Lower lobe of right lung (tissue), 2 donors: ENCODE results near the gene DDR2. TPM values are rescaled to one million over a fixed set of nuclear protein-coding genes. Genes with fewer than 3 reads are reported as not detected.

Experiments
- ATAC-seq, 2 donors: fragments of 200-7000 bp; cut with Tn5 transposase; one replicate each; pipeline ENCODE4 v1.9.1; 2020 to 2022; ENCODE audit warnings: mild to moderate bottlenecking in 2 of 2, moderate library complexity in 2 of 2
- DNase-seq: peaks from one replicate; pipeline ENCODE4 v3.0.0-alpha.2; 2020
- H3K27ac ChIP-seq: fragments of 200-600 bp; one replicate; pipeline ENCODE4 v1.8.0; 2022
- H3K27me3 ChIP-seq: fragments of 200-600 bp; one replicate; pipeline ENCODE4 v1.8.0; 2022; ENCODE audit warnings: low read depth
- H3K36me3 ChIP-seq: fragments of 200-600 bp; one replicate; pipeline ENCODE4 v1.8.0; 2022; ENCODE audit warnings: mild to moderate bottlenecking
- H3K4me1 ChIP-seq: fragments of 200-600 bp; one replicate; pipeline ENCODE4 v1.8.0; 2022
- H3K4me3 ChIP-seq: fragments of 200-600 bp; one replicate; pipeline ENCODE4 v1.8.0; 2022; ENCODE audit warnings: mild to moderate bottlenecking
- H3K9me3 ChIP-seq: fragments of 200-600 bp; one replicate; pipeline ENCODE4 v1.8.0; 2022
- intact Hi-C: fragments of 100-400 bp; cut with DNase I; formaldehyde crosslinking; loops from one replicate; pipeline ENCODE4 v1.11.0; 2022
- total RNA-seq: library from RNA; stranded (reverse); fragmentation: NEBNext Ultra II Directional; extraction: Animal tissue kit (Norgen Biotek cat#: 25700); gene quantifications from one replicate; pipeline ENCODE4 v1.2.1, GENCODE V29; 2021
- TF ChIP-seq, protein P1 (sequence below): fragments of 200-600 bp; IDR thresholded peaks from one replicate; pipeline ENCODE4 v1.8.0; 2022; ENCODE audit warnings: antibody characterized with exemption, mild to moderate bottlenecking
- donor health status: DM: no; HTN: yes; CAD: no; lungs with severe emphysema.

Gene DDR2
- total RNA-seq, 1 donor from 2014 or later = 47.0 TPM

DNA sequence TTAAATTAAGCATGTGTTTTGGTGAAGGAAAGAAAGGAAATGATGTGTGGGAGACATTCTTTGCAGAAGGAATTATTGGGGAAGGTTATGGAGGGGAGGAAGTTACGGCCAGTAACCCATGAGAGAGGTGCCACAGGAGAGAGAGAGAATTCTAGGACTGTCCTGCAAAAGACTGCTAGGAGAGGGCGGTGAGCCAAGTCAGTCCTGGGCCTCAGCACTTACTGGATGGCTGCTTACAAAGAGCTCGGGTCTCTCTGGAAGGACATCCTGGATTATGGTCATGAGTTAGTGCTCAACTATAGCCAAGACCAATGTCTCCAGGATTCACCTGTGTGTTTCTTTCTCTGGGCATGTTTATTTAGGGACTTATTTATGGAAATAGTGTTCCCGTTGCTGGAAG lies 83.9 kb downstream of the DDR2 start:
- no peak overlapping the region for H3K4me3 ChIP-seq
- no peaks in the 10 kb centered on the region for H3K36me3 ChIP-seq
- no peaks in the 10 kb centered on the region for H3K27me3 ChIP-seq
- peaks cover 11% of the 10 kb centered on the region for H3K4me1 ChIP-seq
- no peak overlapping the region for H3K27ac ChIP-seq
- intact Hi-C loops = no loop called here
- TF ChIP-seq, protein P1, sequence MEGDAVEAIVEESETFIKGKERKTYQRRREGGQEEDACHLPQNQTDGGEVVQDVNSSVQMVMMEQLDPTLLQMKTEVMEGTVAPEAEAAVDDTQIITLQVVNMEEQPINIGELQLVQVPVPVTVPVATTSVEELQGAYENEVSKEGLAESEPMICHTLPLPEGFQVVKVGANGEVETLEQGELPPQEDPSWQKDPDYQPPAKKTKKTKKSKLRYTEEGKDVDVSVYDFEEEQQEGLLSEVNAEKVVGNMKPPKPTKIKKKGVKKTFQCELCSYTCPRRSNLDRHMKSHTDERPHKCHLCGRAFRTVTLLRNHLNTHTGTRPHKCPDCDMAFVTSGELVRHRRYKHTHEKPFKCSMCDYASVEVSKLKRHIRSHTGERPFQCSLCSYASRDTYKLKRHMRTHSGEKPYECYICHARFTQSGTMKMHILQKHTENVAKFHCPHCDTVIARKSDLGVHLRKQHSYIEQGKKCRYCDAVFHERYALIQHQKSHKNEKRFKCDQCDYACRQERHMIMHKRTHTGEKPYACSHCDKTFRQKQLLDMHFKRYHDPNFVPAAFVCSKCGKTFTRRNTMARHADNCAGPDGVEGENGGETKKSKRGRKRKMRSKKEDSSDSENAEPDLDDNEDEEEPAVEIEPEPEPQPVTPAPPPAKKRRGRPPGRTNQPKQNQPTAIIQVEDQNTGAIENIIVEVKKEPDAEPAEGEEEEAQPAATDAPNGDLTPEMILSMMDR = no peak
- ATAC-seq = peak in 1 of 2 donors; percentile 18
- no peaks in the 10 kb centered on the region for H3K9me3 ChIP-seq
- DNase-seq = no peak

DNA sequence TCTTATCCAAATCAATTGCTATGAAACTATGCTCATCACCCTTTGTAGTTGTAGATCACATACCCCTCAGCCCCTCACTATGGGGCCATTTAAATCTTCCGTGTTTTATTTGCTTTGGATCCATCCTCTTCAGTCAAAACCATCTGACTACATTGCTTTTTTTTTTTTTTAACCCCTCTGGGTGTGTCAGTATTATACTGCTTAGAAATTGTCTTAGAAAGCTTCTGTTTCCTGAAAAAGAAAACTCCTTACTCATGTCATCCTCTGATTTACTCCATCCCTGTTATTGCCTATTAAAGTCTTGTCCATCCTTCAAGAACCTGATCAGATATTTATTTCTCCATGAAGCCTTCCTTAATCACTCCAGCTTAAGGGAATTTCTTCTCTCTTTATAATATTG lies 84.3 kb downstream of the DDR2 start:
- Histone ChIP-seq H3K36me3 (no peaks in the 10 kb centered on the region), H3K9me3 (no peaks in the 10 kb centered on the region), H3K4me3 (no peak overlapping the region), H3K4me1 (peaks cover 7% of the 10 kb centered on the region), H3K27ac (no peak overlapping the region), H3K27me3 (no peaks in the 10 kb centered on the region)
- ATAC-seq = no peak
- no peak for DNase-seq
- TF ChIP-seq, protein P1 = no peak
- intact Hi-C loops = no loop called here

GRCh38 chr1:162717548-162718184 lies 85.4 kb downstream of the DDR2 start:
- TF ChIP-seq, protein P1 = no peak
- Histone ChIP-seq H3K4me3 (no peak overlapping the region), H3K27ac (no peak overlapping the region), H3K9me3 (no peaks in the 10 kb centered on the region), H3K27me3 (no peaks in the 10 kb centered on the region), H3K36me3 (no peaks in the 10 kb centered on the region), H3K4me1 (peaks cover 2% of the 10 kb centered on the region)
- intact Hi-C loops = no loop called here
- DNase-seq = no peak
- ATAC-seq = no peak

DNA sequence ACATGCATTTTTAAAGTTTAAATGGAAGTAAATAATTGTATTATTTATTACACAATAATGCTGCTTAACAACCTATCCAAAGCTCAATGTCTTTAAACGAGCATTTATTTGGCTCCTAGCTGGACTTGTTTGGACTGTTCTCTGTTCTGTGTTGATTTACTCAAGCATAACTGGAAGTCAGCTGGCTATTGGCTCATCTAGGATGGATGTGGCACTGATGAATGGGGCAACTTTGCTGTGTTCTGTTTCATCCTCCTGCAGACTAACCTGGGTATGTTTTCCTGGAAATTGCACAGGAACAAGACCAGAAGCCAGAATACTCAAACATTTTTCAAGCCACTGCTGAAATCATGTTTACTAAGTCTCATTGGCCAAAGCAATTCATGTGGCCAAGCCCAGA lies 87.4 kb downstream of the DDR2 start:
- no peaks in the 10 kb centered on the region for H3K36me3 ChIP-seq
- ATAC-seq (no peak), DNase-seq (no peak)
- H3K27ac ChIP-seq = no peak overlapping the region
- H3K27me3 ChIP-seq = no peaks in the 10 kb centered on the region
- no peak overlapping the region for H3K4me3 ChIP-seq
- H3K9me3 ChIP-seq = no peaks in the 10 kb centered on the region
- intact Hi-C loops = no loop called here
- TF ChIP-seq, protein P1 = no peak
- H3K4me1 ChIP-seq = no peaks in the 10 kb centered on the region

GRCh38 chr1:162720996-162721395 lies 88.7 kb downstream of the DDR2 start:
- DNase-seq (no peak), ATAC-seq (no peak)
- Histone ChIP-seq H3K4me3 (no peak overlapping the region), H3K9me3 (no peaks in the 10 kb centered on the region), H3K4me1 (no peaks in the 10 kb centered on the region), H3K36me3 (no peaks in the 10 kb centered on the region), H3K27ac (no peak overlapping the region), H3K27me3 (no peaks in the 10 kb centered on the region)
- TF ChIP-seq, protein P1 = no peak
- intact Hi-C loops = no loop called here
